DMS79 treated with DMSO at 0.1 percent for 48 hours (cell line): ENCODE measurements around the gene SBNO2.

Source experiments
- DNase-seq: peaks from one replicate; lab custom pipeline; 2025; lab: John Stamatoyannopoulos, UW

The SBNO2 gene

DNA sequence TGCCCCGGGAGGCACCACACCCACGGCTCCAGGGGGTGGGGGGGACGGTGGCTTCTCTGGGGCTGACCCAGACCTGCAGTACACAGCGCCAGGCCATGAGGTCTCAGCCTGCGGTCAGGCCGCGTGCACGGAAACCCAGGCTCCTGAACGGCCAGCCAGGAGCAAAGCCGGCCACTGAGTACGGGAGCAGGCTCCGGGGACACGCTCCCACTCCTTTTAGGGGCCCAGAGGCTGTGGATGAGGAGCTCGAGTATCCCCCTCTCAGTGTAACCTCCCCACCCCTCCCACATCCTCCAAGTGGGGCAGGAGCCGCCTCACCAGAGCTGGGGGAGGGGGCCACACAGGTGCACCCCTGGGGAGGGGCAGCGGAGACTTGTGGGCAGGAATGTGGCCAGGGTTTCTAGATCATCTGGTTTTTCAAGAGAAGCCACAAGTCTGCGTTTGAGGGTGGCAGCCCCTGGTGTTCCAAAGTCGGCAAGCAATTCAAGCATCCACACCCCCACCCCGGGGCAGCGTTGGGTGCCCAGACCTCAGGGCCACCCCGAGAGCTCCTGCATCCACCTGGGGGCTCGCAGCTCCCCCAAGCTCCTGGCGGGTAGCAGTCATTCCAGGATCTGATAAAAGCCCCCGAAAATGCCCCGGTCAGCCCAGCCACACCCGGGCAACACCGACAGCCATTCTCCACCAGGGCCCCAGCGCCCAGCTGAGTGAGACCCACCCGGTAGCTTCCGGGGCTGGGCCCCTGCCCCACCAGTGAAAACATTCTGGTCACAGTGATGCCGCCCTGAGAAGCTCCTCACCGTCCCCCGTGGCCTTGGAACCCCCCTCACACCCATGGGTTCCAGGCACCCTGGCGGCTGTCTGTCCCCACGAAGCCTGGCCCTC is 6.1 kb downstream of the SBNO2 start:
- no peak for DNase-seq

DNA sequence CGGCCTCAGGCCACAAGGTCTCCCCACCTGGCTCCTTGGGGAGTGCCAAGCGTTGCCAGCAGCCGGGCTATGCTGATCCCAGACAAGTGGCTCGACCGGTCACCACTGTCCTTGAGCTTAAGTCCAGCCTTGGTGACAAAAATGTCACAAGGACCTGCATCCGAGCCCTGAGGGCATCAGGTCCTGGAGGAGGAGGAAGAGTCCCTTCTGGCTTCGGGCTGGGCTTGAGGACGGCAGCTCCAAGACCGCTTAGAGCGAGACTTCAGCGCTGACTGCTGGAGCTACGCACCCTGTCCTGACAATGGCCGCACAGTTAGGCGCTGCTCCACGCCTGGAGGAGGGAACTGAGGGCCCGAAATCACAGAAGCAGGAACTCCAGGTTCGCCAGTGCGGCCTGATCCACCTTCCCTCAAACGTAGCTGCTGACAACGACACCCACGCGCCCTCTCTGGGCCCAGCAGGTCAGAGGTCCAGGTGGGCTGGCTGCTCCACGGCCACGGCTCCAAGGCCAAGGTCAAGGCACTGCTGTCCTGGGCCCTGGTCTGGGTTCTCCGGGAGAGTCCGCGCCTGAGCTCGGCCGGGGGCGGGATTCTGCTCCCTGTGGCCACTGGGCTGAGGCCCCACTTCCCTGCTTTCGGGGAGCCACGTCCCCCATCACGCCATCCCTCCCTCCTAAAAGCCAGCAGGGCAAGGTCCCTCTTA is 7.0 kb downstream of the SBNO2 start:
- no peak for DNase-seq

DNA sequence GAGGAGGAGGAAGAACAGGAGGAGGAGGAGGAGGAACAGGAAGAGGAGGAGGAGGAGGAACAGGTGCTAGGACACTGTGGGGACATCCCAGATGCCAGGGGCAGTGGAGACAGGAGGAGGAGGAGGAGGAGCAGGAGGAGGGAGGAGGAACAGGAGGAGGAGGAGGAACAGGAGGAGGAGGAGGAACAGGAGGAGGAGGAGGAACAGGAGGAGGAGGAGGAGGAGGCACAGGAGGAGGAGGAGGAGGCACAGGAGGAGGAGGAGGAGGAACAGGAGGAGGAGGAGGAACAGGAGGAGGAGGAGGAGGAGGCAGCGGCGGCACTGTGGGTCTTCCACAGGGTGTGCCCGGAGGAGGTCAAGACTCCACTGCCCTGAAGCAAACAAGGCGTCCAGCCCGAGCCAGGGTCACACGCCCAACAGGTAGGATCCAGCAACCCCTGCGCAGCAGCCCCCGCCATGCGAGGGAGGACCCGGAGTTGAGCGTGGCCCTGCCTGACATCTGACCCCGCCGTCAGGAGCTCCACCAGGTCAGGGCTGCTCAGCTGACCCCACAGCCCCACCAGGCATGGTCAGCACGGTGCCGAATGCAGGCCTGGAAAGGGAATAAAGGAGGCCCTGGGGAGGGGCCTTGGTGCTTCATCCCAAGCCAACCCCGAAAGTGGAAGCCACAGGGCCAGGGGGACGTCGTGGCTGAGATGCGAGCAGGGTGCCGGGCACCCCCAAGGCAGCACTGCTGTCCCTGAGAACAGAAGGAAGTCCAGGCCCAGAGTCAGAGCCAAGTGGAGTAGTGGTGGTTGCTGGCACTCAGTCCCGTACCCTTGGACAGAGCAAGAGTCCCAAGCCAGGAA is 9.2 kb downstream of the SBNO2 start:
- no peak for DNase-seq

DNA sequence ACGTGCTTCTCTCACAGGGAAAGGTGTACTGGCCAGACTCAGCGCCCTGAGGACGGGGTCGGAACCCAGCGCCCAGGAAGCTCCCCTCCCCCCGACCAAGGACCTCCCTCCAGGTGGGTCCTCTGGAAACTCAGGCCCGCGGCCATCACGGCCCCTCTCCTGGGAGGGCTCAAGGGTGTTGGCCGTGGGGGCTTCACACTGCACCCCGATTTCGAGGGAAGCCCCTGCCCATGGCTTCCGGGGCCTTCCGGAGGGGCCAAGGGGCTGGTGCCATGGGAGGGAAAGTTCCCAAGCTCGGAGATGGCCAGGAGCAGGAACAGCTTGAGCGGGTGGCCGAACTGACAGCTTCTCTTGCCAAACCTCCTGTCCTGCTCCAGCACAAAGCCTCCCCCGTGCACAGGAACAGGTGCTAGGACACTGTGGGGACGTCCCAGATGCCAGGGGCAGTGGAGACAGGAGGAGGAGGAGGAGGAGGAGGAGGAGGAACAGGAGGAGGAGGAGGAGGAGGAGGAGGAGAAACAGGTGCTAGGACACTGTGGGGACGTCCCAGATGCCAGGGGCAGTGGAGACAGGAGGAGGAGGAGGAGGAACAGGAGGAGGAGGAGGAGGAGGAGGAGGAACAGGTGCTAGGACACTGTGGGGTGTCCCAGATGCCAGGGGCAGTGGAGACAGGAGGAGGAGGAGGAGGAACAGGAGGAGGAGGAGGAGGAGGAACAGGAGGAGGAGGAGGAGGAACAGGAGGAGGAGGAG is 10.0 kb downstream of the SBNO2 start:
- no peak for DNase-seq

DNA sequence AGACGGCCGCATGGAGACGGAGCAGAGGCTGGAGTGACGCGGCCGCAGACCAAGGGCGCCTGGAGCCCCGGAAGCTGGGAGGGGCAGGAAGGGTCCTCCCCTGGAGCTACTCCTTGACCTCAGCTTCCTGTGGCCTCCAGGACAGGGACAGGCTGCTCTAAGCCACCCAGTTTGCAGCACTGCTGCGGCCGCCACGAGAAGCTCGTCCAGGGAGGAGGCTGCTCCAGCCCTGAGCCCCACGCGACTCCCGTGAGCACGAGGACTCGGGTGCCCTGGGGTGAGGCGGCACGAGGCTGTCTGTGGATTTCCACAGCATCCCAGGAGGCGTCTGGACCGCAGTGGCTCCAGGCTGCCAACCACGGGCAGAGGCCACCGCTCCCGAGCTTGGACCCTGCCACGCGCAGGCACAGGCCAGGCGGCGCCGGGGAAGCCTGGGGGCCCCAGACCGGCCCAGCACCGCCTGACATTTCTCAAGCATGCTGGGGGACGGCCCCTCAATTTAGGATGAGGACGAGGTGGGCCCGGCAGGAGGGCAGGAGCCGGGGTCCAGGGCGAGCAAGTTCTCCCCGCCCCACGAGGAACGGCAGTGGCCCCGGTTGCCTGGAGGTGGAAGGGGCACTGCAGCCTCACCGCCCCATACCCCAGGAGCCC is 10.7 kb downstream of the SBNO2 start:
- no peak for DNase-seq

DNA sequence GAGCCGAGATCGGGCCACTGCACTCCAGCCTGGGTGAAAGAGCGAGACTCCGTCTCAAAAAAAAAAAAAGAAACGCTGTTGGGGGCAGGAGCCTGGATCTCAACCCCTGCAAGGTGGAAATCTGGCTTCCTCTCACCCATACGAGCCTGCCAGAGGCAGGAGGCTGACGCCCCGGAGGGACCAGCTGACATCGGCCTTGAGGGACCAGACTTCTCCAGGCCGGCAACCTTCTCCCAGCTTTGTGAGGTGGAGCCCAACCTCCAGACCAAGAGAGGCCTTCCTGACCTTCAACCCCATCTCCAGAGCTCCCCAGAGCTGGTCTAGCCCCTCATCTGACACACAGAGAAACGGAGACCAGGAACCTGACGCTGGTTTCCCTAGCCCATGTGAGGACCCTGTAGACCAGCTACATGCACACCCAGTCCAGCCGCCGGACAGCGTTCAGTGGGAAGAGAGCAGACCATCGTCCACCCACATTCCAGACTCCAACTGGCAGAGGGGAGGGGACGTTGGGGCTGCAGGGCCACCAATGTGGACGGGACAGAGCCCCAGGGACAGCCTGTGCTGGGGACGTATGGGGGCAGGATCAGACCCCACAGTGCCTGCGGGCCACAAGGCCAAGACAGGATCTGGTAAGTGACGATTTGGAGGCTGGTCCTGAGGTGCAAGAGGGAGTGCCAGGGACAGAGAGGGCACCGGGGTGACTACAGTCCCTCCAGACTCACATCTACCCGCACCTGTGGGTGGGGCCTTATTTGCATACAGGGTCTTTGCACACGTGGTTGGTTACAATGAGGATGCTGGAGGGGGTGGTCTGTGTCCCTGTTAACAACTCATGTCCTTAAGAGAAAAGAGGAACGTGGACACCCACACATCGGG is 11.4 kb downstream of the SBNO2 start:
- DNase-seq: no peak

DNA sequence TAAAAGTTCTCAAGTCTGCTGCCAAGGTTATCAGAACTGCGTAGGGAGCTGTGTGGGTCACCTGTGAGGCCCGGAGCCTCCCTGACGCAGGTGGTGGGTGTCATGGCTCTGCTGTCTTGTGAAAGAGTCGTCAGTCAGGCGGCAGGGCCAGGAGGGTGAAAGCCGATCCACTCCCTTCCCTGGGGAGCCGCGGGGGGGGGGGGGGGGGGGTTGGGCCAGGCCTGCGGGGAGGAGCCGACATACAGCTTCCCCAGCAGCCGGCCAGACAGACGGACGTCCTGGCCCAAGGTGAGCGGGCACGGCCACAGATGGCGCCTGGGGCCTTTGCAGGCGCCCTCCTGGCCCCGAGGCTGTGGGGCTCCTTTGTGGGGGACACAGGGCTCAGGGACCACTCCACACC is 12.4 kb downstream of the SBNO2 start:
- no peak for DNase-seq

DNA sequence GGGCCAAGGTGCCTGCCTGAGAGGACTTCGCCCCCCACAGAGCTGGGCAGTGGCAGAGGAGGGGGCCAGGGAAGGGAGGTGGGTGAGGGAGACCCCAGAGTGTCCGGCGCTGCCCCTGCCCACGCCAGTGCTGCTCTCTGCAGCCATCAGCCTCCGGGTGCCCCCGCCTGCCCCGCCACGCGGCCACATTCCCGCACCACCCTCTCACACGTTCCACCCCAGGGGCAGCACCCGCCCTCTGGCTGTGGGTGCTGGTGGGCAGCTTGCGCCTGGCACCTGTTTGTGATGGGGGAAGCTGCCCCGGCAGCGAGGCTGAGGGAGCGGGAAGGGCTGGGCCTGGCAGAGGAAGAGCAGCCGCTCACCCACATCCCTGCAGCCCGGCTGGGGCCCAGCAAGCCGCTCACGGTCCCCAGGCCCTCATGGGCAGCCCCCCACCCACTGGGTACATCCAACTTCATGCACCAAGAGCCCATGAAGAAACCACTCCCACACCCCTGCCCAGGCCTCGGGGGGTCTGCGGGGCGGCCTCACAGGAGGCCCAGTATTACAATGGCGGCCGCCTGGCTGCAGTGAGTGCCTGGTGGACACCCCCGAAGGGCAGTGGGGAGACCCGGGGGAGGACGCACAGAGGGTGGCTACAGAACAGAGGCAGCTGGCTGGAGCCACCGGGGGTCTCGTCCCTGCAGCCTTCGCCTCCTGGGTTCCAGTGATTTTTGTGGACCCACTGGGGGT is 14.0 kb downstream of the SBNO2 start:
- DNase-seq: no peak

DNA sequence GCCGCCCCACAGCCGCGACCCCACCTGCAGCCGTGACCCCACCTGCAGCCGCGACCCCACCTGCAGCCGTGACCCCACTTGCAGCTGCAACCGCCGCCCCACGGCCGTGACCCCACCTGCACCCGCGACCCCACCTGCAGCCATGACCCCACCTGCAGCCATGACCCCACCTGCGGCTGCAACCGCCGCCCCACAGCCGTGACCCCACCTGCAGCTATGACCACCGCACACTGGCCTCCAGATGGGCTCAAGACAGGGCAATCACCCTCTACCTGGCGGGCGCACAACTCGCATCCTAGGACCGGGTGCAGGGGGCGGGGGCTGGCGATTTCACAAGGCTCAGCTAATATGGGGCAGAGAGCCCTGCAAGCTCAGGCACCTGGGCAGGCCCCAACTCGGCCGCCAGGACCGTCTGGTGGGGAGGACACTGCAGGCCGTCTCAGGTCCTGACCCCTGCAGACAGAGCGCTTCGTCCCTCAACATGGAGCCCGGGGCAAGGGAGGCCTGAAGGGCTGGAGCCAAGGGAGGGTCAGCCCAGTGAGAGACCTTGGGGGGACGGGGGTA is 15.1 kb downstream of the SBNO2 start:
- DNase-seq: no peak

DNA sequence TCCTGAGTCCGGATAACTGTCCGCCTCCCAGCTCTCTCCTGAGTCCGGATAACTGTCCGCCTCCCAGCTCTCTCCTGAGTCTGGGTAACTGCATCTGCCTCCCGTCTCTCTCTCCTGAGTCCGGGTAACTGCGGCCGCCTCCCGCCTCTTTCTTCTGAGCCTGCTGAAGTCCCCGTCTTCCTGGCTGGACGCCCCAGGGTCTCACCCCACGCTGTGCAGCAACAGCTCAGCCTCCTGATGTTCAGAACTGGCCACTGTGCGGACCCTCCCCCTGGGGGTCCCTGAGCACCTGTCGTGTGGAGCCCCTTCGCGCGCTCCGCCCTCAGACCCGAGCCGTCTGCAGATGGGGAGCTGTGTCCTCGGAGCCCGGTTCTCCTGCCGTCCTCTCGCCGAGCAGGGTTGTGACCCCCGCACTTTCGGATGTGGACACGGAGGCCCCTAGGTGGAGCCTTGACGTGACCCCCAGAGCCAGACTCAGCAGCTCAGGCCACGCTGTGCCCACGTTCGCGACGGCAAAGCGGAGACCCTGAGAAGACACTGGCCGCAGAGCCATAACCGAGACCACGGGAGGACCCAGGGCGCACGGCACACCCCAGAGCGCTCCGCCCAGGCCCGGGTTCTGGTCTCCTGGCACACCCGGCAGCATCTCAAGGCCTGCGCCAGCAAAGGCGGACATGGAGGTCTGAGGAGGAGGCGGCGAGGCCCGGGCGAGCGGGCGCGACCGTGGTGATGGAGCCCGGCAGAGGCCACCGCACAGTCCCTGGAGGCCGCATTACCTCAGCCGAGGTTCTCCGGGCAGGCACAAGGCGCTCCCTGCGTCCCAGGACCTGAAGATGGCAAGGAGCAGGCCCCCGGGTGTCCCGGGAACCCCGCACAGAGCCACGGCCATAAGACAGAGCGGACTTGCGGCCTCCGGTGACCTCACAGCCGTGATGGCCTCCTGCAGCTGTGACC is 15.9 kb downstream of the SBNO2 start:
- no peak for DNase-seq

DNA sequence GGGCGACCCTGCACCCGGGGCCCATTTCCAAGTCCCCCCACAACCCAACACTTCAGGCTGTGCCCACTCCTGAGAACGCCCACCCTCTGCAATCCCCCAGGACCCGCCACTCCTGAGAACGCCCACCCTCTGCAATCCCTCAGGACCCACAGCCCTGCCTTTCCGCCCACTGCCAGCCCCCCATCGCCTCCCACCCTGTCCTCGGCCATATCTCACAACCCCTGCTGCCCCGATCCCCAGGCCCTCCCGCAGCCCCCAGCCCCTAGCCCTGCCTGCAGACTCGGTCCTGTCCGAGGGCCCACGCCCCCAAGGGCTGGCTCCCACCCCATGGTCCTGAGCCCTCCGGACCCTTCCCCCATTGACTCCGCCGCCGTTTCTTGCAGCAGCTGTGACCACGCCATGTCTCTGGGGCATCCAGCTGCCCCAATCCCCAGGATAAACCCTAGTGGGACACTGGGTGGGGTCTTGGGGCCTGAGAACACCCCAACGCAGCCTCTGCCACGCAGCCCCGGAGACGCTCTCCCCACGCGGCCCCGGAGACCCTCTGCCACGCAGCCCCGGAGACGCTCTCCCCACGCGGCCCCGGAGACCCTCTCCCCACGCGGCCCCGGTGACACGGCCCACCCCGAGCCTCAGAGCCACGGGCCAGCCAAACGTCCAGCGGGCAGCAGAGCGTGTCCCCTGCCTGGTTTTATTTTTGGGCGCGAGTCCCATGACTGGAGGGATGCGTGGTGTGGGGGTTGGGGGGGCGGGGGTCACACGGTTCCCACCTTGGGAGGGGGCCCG is 17.0 kb downstream of the SBNO2 start:
- DNase-seq: no peak

DNA sequence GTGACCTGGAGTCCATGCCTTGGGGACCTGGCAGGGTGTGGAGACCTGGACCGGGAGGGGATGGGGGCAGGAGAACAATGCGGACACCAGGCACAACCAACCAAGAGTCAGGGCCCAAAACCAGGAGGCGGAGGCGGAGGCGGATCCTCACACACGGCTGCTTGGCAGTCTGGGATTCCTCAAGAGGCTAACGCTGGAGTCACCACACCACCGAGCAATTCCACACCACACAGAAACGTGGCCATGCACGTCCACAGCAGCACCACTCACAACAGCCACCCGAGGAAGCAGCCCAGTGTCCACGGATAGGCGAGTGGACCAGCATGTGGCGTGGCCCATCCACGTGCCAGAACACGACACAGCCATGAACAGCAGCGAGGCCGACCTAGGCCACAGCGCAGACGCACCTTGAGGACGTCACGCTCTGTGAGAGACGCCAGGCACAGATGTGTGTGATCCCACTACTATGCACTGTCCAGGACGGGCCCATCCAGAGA is 17.7 kb downstream of the SBNO2 start:
- DNase-seq: no peak

DNA sequence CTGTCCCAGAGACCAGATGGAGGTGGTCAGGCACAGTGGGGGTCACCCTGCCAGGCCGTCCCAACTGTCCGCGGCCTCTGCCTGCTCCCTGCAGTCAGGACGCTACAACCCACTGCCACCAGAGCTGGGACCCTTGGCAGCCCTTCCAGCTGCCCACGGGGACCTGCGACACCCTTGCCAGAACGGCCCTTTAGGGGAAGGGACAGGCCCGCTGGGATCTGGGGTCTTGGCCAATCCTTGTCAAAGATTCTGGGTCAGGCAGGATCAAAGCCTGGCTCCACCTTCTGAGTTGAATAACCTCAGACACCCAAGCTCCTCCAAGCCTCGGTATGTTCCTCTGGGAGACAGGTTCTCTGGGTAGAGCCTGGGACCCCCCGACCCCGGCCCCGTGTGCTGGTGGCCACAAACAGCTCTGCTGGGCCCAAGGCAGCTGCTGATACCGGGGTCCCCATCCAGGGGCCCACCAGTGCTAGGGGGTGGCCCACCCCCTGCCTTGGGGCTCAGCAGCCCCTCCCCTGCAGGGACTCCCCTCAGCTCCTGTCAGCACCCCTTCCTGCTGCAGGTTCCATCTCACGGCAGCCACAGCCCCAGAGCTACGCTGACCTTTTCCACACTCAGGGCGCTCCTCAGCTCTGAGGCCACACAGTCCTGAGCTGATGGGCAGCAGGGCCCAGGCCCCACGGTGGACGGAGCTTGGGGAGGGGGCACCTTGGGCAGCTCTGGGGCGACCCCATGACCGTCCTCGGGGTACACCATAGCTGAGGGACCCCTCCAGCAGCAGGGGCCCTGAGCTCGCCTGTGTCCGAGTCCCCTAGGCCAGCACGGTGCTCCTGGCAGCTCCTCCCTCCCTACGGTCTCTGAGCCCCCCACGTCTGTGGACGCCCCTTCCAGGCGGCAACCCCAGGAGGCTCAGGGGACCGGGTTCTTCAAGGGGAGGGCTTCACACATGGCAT is 18.4 kb downstream of the SBNO2 start:
- DNase-seq: no peak

DNA sequence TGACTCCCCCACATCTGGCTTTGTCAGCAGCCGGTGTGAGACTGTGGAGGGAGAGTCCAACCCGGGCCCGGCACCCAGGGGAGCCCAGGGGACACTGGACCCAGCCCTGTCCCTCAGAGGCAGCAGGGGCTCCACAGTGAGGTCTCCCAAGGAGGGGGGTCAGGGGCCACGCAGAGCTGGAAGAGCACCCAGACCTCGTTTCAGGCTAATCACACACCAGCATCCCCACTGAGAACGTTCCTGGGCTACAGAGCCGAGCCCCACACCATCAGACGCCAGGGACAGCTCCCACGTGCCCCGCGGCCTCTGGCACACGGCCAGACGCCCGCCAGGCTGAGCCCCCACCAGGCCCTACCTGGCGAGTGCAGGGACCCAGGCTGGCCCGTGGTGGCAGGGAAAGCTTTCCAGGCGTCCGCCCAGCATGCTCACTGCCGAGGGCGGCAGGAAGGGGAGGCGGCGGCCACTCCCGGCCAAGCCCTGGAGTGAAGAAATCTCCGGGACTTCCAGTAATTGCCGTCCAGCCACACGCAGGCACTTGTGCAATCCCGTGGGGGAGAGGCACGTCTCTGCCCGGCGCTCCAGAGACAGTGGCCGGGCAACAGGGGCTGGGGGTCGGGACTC is 19.2 kb downstream of the SBNO2 start:
- DNase-seq: no peak
